Osteoblast (primary cell): ENCODE measurements around the gene SULT2B1. TPM values are rescaled to one million over a fixed set of nuclear protein-coding genes. Genes with fewer than 3 reads are reported as not detected.

Source experiments
- DNase-seq: peaks from one replicate; pipeline ENCODE4 v3.0.0; 2011; ENCODE audit warnings: low spot score, mixed read lengths; ENCODE audit not compliant: insufficient read length; ENCODE audit errors: missing footprints
- H2AFZ ChIP-seq: 2 replicates; pipeline ENCODE4 v1.6.0; 2011; ENCODE audit warnings: mild to moderate bottlenecking, low read length
- H3K27ac ChIP-seq: 2 replicates; pipeline ENCODE4 v1.5.1; 2011; ENCODE audit warnings: mild to moderate bottlenecking, low read depth, low read length, moderate library complexity
- H3K27me3 ChIP-seq: 2 replicates; pipeline ENCODE4 v1.6.0; 2012; ENCODE audit warnings: mild to moderate bottlenecking, control low read depth, inconsistent platforms, low read length, moderate library complexity; ENCODE audit not compliant: insufficient read depth
- H3K36me3 ChIP-seq: 2 replicates; pipeline ENCODE4 v1.5.1; 2011; ENCODE audit warnings: mild to moderate bottlenecking, low read length, control low read depth, moderate library complexity; ENCODE audit not compliant: insufficient read depth
- H3K4me1 ChIP-seq: 2 replicates; pipeline ENCODE4 v1.5.1; 2011; ENCODE audit warnings: mild to moderate bottlenecking, low read length, control low read depth, moderate library complexity; ENCODE audit not compliant: insufficient read depth
- H3K4me2 ChIP-seq: 2 replicates; pipeline ENCODE4 v1.6.0; 2011; ENCODE audit warnings: mild to moderate bottlenecking, low read length; ENCODE audit not compliant: insufficient read depth
- H3K4me3 ChIP-seq: fragments of 200-600 bp; sonication (generic); 3 replicates; pipeline ENCODE4 v1.5.1; 2012; ENCODE audit warnings: mild to moderate bottlenecking, low read length, inconsistent platforms; ENCODE audit not compliant: insufficient read depth
- H3K79me2 ChIP-seq: 2 replicates; pipeline ENCODE4 v1.6.0; 2012; ENCODE audit warnings: mild to moderate bottlenecking, low read length, control low read depth, inconsistent platforms; ENCODE audit not compliant: insufficient read depth
- H3K9me3 ChIP-seq: 2 replicates; pipeline ENCODE4 v1.5.1; 2011; ENCODE audit warnings: low read depth, low read length, control low read depth
- H4K20me1 ChIP-seq: 2 replicates; pipeline ENCODE4 v1.6.0; 2012; ENCODE audit warnings: mild to moderate bottlenecking, low read length, control low read depth; ENCODE audit not compliant: insufficient read depth
- total RNA-seq: library from RNA; depleted of rRNA; stranded (reverse); fragments of >200 nt; gene quantifications from 2 replicates; pipeline ENCODE4 v1.2.3, GENCODE V29; 2012
- TF ChIP-seq, protein P1 (sequence below): IDR thresholded peaks from 2 replicates; pipeline ENCODE4 v1.5.1; 2011; ENCODE audit warnings: mild to moderate bottlenecking, low read depth, low read length, moderate library complexity; ENCODE audit errors: extremely low read depth

Gene SULT2B1
- total RNA-seq, 1 donor: under 0.01 TPM

DNA sequence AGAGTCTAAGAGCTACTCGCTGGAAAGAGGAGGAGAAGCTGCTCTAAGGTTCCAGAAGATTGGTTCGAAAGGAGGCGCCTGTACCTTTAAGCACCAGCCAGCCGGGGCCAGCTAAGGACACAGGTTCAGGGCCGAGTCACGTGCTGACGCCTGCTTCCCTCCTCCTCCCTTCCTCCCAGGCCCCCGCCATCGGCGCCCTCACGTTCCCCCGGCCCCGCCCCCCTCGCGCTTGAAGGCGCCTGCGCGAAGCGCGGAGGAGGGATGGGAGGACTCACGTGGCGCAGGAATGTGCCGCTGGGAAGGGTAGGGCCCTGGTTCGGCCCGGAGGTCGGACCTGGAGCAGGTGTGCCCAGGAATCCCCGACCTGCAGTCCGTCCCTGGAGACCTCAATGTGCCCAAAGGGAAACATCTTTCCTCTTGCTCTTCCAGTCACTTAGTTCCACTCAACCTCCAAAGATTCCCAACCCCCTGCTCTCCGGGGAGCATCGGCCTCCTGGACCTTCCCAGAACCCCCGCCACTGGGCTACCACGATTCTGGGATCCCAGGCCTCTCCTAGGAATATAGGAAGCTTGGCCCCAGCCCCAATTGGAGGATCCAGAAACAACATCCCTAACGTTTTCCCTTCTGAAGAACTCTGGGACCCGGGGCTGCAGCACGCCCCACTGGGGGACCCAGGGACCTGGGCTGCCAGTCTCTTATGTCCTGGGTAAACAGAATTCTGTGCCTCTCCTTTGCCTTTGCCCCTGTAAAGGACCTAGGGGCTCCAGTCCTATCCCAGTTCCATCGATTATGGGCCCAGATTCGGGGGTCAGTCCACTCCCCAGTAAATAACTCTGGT lies 82.7 kb downstream of the SULT2B1 start:
- peak overlapping the region; percentile 64 for H2AFZ ChIP-seq
- H3K9me3 ChIP-seq: no peaks in the 10 kb centered on the region
- TF ChIP-seq, protein P1, sequence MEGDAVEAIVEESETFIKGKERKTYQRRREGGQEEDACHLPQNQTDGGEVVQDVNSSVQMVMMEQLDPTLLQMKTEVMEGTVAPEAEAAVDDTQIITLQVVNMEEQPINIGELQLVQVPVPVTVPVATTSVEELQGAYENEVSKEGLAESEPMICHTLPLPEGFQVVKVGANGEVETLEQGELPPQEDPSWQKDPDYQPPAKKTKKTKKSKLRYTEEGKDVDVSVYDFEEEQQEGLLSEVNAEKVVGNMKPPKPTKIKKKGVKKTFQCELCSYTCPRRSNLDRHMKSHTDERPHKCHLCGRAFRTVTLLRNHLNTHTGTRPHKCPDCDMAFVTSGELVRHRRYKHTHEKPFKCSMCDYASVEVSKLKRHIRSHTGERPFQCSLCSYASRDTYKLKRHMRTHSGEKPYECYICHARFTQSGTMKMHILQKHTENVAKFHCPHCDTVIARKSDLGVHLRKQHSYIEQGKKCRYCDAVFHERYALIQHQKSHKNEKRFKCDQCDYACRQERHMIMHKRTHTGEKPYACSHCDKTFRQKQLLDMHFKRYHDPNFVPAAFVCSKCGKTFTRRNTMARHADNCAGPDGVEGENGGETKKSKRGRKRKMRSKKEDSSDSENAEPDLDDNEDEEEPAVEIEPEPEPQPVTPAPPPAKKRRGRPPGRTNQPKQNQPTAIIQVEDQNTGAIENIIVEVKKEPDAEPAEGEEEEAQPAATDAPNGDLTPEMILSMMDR: no peak
- DNase-seq: peak; percentile 99
- H4K20me1 ChIP-seq: no peaks in the 10 kb centered on the region
- H3K4me3 ChIP-seq: peak overlapping the region; percentile 70
- H3K27me3 ChIP-seq: peaks cover 5% of the 10 kb centered on the region
- peak overlapping the region; percentile 71 for H3K27ac ChIP-seq
- peak overlapping the region; percentile 73 for H3K4me2 ChIP-seq
- peaks cover 55% of the 10 kb centered on the region for H3K4me1 ChIP-seq
- H3K79me2 ChIP-seq: no peaks in the 10 kb centered on the region
- no peaks in the 10 kb centered on the region for H3K36me3 ChIP-seq

DNA sequence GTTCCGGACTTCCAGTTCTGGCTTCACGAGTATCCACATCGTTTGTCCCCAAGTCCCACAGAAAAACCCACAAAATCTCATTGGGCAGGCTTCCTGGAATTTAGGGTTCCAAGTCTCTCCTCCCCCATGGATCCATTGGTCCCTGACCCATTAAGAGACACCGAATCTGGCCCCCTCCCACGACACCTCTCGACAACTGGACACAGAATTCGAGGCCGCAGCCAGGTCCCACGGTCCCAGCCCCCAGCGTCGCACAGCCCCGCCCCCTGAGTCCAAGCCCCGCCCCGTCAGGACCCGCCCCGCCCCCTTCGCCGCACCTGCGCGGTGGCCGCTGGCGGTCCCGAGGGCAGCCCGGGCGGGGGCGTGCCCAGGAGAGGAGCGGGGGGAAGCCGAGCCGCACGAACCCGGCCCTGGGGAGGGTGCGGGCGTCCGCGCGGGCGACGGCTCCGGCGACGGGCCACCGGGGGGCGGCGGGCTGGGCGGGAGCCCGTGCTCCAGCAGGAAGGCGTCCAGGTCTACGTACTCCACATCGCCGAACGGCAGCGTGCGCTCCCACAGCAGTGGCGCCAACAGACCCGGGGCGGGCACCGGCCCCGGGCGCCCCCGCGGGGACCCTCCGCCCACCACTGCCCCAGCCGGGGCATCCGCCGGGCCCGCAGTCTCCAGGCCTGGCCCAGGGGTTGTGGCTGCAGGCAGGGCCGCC lies 83.4 kb downstream of the SULT2B1 start:
- Histone ChIP-seq H3K36me3 (no peaks in the 10 kb centered on the region), H3K27ac (peak overlapping the region; percentile 71), H3K4me1 (peaks cover 55% of the 10 kb centered on the region), H3K9me3 (no peaks in the 10 kb centered on the region), H2AFZ (no peak overlapping the region), H3K4me3 (peak overlapping the region; percentile 70), H3K27me3 (peaks cover 5% of the 10 kb centered on the region), H3K79me2 (no peaks in the 10 kb centered on the region), H4K20me1 (no peaks in the 10 kb centered on the region), H3K4me2 (peak overlapping the region; percentile 73)
- TF ChIP-seq, protein P1: no peak
- peak; percentile 96 for DNase-seq

DNA sequence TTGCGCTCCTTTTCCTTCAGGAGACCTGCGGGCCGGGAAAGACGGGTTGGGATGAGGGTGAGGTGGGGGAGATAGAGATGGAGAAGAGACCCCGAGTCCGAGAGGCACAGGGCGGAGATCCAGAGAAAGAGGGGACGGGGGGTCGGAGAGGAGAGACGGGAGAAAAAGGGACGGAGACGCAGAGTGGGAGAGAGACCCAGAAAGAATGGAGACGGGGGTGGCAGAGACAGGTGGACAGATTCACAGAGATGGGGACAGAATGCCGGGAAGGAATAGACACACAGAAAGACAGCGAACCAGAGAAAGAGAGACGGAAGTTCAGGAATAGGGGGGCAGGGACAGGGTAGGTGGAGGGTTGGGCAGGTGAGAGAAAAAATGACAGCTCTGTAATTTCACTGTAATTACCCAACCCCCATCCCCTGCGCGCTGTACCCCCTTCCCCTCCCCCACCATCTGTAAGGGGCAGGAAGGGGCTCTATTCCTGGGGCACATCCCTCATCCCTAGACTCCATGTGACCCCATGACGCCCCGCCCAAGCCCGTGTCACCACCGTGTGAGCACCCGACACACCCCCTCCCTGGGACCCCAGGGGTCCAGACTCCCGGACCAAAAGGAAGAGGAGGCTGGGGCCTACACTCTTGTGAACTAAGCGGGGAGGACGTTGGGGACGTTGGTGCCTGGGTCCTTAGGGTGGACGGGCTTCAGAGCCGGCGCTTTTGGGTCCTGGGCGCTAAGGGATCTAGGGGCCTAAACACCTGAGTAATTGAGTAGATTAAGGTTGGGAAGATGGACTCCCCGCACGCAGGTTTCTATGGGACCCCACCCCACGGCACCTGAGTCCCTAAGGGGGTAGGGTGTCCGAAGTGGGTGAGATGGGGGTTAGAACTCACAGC lies 84.2 kb downstream of the SULT2B1 start:
- TF ChIP-seq, protein P1: no peak
- H3K4me3 ChIP-seq: peak overlapping the region; percentile 70
- no peak overlapping the region for H2AFZ ChIP-seq
- DNase-seq: peak; percentile 86
- H3K4me2 ChIP-seq: peak overlapping the region; percentile 73
- H3K4me1 ChIP-seq: peaks cover 55% of the 10 kb centered on the region
- H3K27ac ChIP-seq: no peak overlapping the region
- no peaks in the 10 kb centered on the region for H3K79me2 ChIP-seq
- H3K9me3 ChIP-seq: no peaks in the 10 kb centered on the region
- no peaks in the 10 kb centered on the region for H3K36me3 ChIP-seq
- H4K20me1 ChIP-seq: no peaks in the 10 kb centered on the region
- H3K27me3 ChIP-seq: peaks cover 5% of the 10 kb centered on the region
